Glutamatergic neuron (in vitro differentiated cells): ENCODE measurements around the gene ATP13A3. TPM values are rescaled to one million over a fixed set of nuclear protein-coding genes. Genes with fewer than 3 reads are reported as not detected.

Source experiments
- DNase-seq: peaks from one replicate; pipeline ENCODE4 v3.0.0; 2022
- H3K27ac Mint-ChIP-seq: one replicate; pipeline ENCODE4 v1.8.0; 2020; ENCODE audit warnings: mild to moderate bottlenecking, mixed read lengths, inconsistent platforms; ENCODE audit not compliant: unreplicated experiment
- H3K27me3 Mint-ChIP-seq: one replicate; pipeline ENCODE4 v1.8.0; 2020; ENCODE audit warnings: mild to moderate bottlenecking, moderate library complexity, mixed read lengths, inconsistent platforms; ENCODE audit not compliant: unreplicated experiment
- H3K36me3 Mint-ChIP-seq: one replicate; pipeline ENCODE4 v1.8.0; 2020; ENCODE audit warnings: mild to moderate bottlenecking, mixed read lengths, inconsistent platforms; ENCODE audit not compliant: unreplicated experiment
- H3K4me1 Mint-ChIP-seq: one replicate; pipeline ENCODE4 v1.8.0; 2020; ENCODE audit warnings: mild to moderate bottlenecking, low read depth, mixed read lengths, inconsistent platforms; ENCODE audit not compliant: unreplicated experiment
- H3K4me3 Mint-ChIP-seq: one replicate; pipeline ENCODE4 v1.8.0; 2020; ENCODE audit warnings: mild to moderate bottlenecking, mixed read lengths, inconsistent platforms; ENCODE audit not compliant: unreplicated experiment
- H3K9me3 Mint-ChIP-seq: one replicate; pipeline ENCODE4 v1.8.0; 2020; ENCODE audit warnings: mild to moderate bottlenecking, moderate library complexity, mixed read lengths, inconsistent platforms; ENCODE audit not compliant: unreplicated experiment
- total RNA-seq: library from RNA; stranded (reverse); fragmentation: NEBNext Ultra II Directional; extraction: Animal tissue kit (Norgen Biotek cat#: 25700); gene quantifications from one replicate; pipeline ENCODE4 v1.2.1, GENCODE V29; 2021; ENCODE audit not compliant: unreplicated experiment
- TF ChIP-seq, protein P1 (sequence below): fragments of 200-600 bp; sonication (generic); IDR thresholded peaks from one replicate; pipeline ENCODE4 v1.5.0; 2021; ENCODE audit not compliant: partially characterized antibody, unreplicated experiment

ATP13A3 gene
- total RNA-seq, 1 donor from 2014 or later = 41.6 TPM

DNA sequence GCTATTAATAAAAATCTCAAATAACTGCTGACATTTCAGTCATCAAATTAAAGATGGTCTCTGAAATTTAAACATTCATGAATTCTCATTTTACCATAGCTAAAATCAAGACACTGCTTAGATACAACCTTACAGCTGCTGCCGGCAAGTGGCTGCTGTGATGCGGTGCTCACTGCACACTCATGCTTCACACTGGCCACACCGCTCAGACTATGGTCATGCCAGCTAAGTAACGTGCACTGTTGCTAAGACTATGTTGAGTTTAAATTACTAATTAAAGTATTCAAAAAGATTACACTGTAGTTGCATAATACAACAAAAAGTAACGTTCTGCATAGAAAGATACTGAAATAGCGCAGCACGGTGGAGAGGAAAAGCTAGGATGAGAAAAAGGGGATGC is 12.1 kb downstream of the ATP13A3 start:
- no peak overlapping the region for H3K27ac Mint-ChIP-seq
- no peaks in the 10 kb centered on the region for H3K4me1 Mint-ChIP-seq
- no peaks in the 10 kb centered on the region for H3K36me3 Mint-ChIP-seq
- no peak for DNase-seq
- TF ChIP-seq, protein P1, sequence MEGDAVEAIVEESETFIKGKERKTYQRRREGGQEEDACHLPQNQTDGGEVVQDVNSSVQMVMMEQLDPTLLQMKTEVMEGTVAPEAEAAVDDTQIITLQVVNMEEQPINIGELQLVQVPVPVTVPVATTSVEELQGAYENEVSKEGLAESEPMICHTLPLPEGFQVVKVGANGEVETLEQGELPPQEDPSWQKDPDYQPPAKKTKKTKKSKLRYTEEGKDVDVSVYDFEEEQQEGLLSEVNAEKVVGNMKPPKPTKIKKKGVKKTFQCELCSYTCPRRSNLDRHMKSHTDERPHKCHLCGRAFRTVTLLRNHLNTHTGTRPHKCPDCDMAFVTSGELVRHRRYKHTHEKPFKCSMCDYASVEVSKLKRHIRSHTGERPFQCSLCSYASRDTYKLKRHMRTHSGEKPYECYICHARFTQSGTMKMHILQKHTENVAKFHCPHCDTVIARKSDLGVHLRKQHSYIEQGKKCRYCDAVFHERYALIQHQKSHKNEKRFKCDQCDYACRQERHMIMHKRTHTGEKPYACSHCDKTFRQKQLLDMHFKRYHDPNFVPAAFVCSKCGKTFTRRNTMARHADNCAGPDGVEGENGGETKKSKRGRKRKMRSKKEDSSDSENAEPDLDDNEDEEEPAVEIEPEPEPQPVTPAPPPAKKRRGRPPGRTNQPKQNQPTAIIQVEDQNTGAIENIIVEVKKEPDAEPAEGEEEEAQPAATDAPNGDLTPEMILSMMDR = no peak
- H3K4me3 Mint-ChIP-seq = no peak overlapping the region
- H3K27me3 Mint-ChIP-seq = peaks cover 1% of the 10 kb centered on the region
- no peaks in the 10 kb centered on the region for H3K9me3 Mint-ChIP-seq

DNA sequence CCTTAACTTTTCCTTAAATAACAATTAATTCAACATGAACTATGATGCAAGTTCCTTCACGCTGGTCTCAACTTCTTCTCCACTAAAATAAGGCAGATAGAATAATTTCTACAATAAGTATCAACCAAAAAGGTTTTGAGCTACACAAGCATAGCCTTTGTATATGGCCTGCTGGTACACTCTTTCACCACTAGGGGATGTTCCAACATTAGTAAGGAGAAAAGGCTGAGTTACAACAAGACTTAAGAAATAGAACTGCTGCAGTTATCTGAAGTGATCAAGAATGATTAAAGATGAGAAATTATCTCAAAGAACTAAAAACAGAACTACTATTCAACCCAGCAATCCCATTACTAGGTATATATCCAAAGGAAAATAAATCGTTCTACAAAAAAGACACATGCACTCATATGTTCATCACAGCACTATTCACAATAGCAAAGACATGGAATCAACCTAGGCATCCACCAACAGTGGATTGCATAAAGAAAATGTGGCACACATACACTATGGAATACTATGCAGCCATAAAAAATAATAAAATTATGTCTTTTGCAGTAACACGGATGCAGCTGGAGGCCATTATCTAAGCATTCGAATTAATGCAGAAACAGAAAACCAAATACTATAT is 14.4 kb downstream of the ATP13A3 start:
- Mint-ChIP-seq H3K4me1 (no peaks in the 10 kb centered on the region), H3K27ac (no peak overlapping the region), H3K9me3 (no peaks in the 10 kb centered on the region), H3K4me3 (no peak overlapping the region), H3K27me3 (peaks cover 1% of the 10 kb centered on the region), H3K36me3 (no peaks in the 10 kb centered on the region)
- TF ChIP-seq, protein P1 = peak; percentile 93
- no peak for DNase-seq

DNA sequence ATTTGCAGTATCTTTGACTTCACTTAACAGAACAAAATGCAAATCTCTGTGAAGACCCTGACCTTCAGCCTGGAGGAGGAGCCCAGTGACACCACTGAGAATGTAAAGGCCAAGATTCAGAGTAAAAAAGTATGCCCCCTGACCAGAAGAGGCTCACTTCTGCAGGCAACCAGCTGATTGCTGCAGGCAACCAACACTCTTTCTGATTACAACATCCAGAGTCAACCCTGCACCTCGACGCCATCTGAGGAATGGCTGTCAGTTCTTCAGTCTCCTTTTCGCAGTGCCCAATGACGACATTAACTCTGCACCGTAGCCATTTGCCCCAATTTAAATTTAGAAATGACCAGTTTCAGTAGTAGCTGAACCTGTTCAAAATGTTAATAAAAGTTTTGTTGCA is 14.9 kb downstream of the ATP13A3 start:
- DNase-seq = no peak
- H3K4me3 Mint-ChIP-seq = no peak overlapping the region
- H3K36me3 Mint-ChIP-seq = no peaks in the 10 kb centered on the region
- no peaks in the 10 kb centered on the region for H3K9me3 Mint-ChIP-seq
- no peaks in the 10 kb centered on the region for H3K4me1 Mint-ChIP-seq
- H3K27ac Mint-ChIP-seq = no peak overlapping the region
- peaks cover 1% of the 10 kb centered on the region for H3K27me3 Mint-ChIP-seq
- TF ChIP-seq, protein P1 = no peak

DNA sequence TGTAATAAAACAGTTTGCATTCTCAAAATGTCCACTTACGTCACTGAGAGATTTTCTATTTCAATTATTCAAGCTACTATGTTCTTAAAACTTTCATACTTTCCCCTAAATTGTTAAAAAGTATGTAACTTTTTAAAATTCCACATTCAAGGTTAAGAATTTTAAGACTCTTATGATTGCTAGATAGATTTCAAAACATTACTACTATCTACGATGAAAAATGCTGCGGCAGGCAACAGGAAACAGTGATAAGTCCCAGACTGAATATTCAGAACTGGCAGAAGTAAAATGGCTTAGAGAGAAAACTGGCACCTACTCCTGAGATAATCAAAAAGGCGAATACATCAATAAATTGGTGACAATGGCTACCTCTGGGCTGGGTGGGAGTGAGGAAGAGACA is 16.2 kb downstream of the ATP13A3 start:
- Mint-ChIP-seq H3K9me3 (no peaks in the 10 kb centered on the region), H3K27me3 (peaks cover 1% of the 10 kb centered on the region), H3K36me3 (no peaks in the 10 kb centered on the region), H3K4me1 (no peaks in the 10 kb centered on the region), H3K4me3 (no peak overlapping the region), H3K27ac (no peak overlapping the region)
- TF ChIP-seq, protein P1 = no peak
- no peak for DNase-seq

DNA sequence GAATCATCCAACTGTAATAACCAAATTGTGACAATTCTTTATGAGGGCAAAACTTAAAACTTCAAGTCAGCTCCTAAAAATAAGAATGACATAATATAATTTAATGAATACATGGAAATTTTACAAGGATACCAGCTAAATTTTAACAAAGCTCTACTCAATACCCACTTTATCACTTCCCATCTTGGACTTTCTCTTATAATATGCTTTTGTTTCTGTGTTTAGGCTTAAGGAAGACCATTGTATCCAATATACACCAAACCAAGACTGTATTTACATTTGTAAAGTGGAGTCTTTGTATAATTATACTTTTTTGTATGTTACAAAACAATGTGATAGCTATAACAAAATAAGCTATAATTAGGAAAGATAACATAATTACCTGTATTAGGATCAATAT is 16.8 kb downstream of the ATP13A3 start:
- Mint-ChIP-seq H3K9me3 (no peaks in the 10 kb centered on the region), H3K4me1 (no peaks in the 10 kb centered on the region), H3K27me3 (peaks cover 1% of the 10 kb centered on the region), H3K36me3 (no peaks in the 10 kb centered on the region), H3K4me3 (no peak overlapping the region), H3K27ac (no peak overlapping the region)
- no peak for DNase-seq
- TF ChIP-seq, protein P1 = no peak
